Activated T-cell treated with anti-CD3 and anti-CD28 coated beads, Interleukin-2, amount 50 U/mL, for 24 hours (primary cell): ENCODE results near the gene CABP5.
"Not testable (repeated sequence)": the region's sequence is repeated elsewhere in the genome, so short reads cannot be mapped to it uniquely, and the experiment has no call there.

ENCODE experiments used
- DNase-seq: peaks from one replicate; pipeline ENCODE4 v3.0.0-alpha.2; 2020
- H3K27ac Mint-ChIP-seq: 2 replicates; pipeline ENCODE4 v1.8.0; 2020; ENCODE audit warnings: mild to moderate bottlenecking, mixed read lengths
- H3K27me3 Mint-ChIP-seq: 2 replicates; pipeline ENCODE4 v1.8.0; 2020; ENCODE audit warnings: mixed read lengths
- H3K36me3 Mint-ChIP-seq: 2 replicates; pipeline ENCODE4 v1.8.0; 2020; ENCODE audit warnings: low read depth, mixed read lengths
- H3K4me1 Mint-ChIP-seq: 2 replicates; pipeline ENCODE4 v1.8.0; 2020; ENCODE audit warnings: low read depth, mixed read lengths
- H3K4me3 Mint-ChIP-seq: 2 replicates; pipeline ENCODE4 v1.8.0; 2020; ENCODE audit warnings: mild to moderate bottlenecking, moderate library complexity, mixed read lengths
- H3K9me3 Mint-ChIP-seq: 2 replicates; pipeline ENCODE4 v1.8.0; 2020; ENCODE audit warnings: mixed read lengths

CABP5 gene

GRCh38 chr19:48043675-48044258, at the start of gene CABP5:
Gene CABP5 (minus strand): TSS chr19:48044079. CDS start chr19:48043922, 157 bp downstream.
- no peak for DNase-seq
- H3K9me3 Mint-ChIP-seq: peaks cover 3% of the 10 kb centered on the region
- H3K36me3 Mint-ChIP-seq: no peaks in the 10 kb centered on the region
- no peaks in the 10 kb centered on the region for H3K4me1 Mint-ChIP-seq
- peaks cover 56% of the 10 kb centered on the region for H3K27me3 Mint-ChIP-seq
- H3K4me3 Mint-ChIP-seq: no peak within 1 kb of the TSS
- H3K27ac Mint-ChIP-seq: no peak within 1 kb of the TSS

DNA sequence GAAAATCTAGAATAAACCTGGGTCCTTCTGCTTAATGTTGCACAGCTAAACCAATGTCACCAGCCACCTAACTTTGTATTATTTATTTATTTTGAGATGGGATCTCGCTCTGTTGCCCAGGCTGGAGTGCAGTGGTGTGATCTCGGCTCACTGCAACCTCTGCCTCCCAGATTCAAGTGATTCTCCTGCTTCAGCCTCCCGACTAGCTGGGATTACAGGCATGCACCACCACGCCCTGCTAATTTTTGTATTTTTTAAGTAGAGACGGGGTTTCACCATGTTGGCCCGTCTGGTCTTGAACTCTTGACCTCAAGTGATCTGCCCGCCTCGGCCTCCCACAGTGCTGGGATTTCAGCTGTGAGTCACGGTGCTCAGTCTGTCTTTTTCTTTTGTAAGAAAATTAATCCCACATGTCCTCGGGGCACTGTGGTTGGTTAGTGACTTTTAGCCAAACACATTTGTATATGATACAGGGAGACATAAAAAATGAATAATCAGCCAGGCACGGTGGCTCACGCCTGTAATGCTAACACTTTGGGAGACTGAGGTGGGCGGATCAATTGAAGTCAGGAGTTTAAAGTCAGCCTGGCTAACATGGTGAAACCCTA, 47.3 kb upstream of the CABP5 start:
- Mint-ChIP-seq H3K9me3 (peaks cover 12% of the 10 kb centered on the region), H3K4me1 (peaks cover 12% of the 10 kb centered on the region), H3K36me3 (peaks cover 29% of the 10 kb centered on the region)
- H3K4me3 Mint-ChIP-seq, H3K27me3 Mint-ChIP-seq, DNase-seq, H3K27ac Mint-ChIP-seq: not testable (repeated sequence)

DNA sequence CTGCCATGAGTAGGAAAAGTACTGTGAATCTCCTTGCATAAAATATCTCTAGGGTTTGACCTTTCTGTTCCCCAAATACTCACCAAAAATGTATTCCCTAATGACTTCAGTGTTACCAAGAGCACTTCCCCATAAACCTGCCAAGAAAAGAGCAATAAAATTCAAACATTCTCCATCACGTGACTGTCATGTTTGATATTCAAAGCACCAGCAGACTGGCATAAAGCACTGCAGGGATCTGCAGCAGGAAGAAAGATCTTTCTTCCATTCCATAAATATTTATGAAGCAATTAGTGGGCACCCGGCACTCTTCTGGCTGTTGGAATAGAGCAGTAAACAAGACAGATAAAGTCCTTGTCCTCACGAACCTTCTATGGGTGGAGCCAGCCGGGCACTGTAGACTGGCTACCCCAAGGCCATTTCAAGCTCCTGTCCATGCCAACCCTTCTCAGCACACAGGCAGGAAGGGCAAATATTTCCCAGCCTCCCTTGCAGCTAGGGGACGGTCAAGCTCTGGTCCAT, 46.5 kb upstream of the CABP5 start:
- no peak overlapping the region for H3K4me3 Mint-ChIP-seq
- H3K9me3 Mint-ChIP-seq: peaks cover 12% of the 10 kb centered on the region
- no peak for DNase-seq
- no peak overlapping the region for H3K27ac Mint-ChIP-seq
- peaks cover 12% of the 10 kb centered on the region for H3K4me1 Mint-ChIP-seq
- H3K36me3 Mint-ChIP-seq: peaks cover 21% of the 10 kb centered on the region
- H3K27me3 Mint-ChIP-seq: peaks cover 9% of the 10 kb centered on the region

- H3K4me1 Mint-ChIP-seq, H3K36me3 Mint-ChIP-seq, H3K27ac Mint-ChIP-seq, H3K4me3 Mint-ChIP-seq, DNase-seq, H3K27me3 Mint-ChIP-seq, H3K9me3 Mint-ChIP-seq: not testable (repeated sequence)
Observed at GRCh38 chr19:48088991-48089390, 45.1 kb upstream of the CABP5 start.

DNA sequence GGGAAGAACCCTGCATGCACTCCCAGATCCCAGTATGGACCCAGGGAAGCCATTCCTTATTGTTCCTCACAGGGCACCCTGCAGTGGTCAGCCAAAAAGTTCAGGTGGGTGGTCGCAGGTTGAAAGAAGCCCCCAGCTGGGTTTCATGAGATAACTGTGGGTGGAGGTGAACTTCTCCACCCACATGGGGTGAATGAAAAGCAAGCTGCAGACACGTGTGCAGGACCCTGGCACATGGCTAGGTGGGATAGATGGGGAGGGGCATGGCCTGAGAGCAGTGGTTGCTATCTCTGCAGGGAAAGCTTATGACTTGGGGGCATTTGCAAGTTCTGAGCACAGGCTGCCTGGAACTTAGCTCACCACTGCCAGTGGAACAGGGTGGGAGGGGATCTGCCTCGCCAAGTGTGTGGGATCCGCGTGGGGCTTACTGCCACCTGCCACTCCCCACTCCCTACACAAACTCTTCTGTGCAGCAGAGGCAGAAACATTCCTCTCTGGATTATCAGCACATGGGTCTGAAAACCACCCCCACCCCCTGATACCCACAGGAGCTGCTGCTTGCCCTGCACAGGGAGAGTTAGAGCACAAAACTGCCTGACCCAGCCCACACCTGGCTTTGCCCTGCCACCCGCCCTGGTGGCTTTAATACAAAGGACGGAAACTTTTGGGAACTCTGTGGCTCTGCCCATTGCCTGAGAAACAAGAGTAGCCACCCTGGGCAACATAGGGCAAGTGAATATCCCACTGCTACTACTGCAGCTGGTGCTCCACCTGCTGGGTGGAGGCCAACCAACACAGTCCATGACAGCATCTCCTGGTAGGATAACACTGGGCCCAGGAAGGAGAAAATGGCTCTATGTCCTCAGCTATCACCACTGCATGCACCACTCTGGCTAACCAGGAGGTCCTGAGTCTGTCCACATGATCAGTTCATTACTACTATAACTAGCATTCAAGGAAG, 42.3 kb upstream of the CABP5 start:
- Mint-ChIP-seq H3K27me3 (peaks cover 9% of the 10 kb centered on the region), H3K9me3 (no peaks in the 10 kb centered on the region)

GRCh38 chr19:48085076-48085475, 41.2 kb upstream of the CABP5 start:
- Mint-ChIP-seq H3K9me3 (no peaks in the 10 kb centered on the region), H3K27me3 (peaks cover 9% of the 10 kb centered on the region), H3K36me3 (no peaks in the 10 kb centered on the region), H3K4me1 (no peaks in the 10 kb centered on the region), H3K27ac (no peak overlapping the region), H3K4me3 (no peak overlapping the region)
- DNase-seq: no peak

More for the DNA sequence above, 42.3 kb upstream of the CABP5 start:
- H3K4me1 Mint-ChIP-seq: no peaks in the 10 kb centered on the region
- H3K4me3 Mint-ChIP-seq: no peak overlapping the region
- no peaks in the 10 kb centered on the region for H3K36me3 Mint-ChIP-seq
- no peak for DNase-seq
- no peak overlapping the region for H3K27ac Mint-ChIP-seq

- Mint-ChIP-seq H3K36me3 (no peaks in the 10 kb centered on the region), H3K27ac (no peak overlapping the region), H3K4me3 (no peak overlapping the region), H3K4me1 (no peaks in the 10 kb centered on the region), H3K9me3 (no peaks in the 10 kb centered on the region), H3K27me3 (no peaks in the 10 kb centered on the region)
- no peak for DNase-seq
Observed at GRCh38 chr19:48081106-48081505, 37.2 kb upstream of the CABP5 start.

- H3K27me3 Mint-ChIP-seq, H3K4me1 Mint-ChIP-seq, H3K27ac Mint-ChIP-seq, H3K36me3 Mint-ChIP-seq, H3K4me3 Mint-ChIP-seq, H3K9me3 Mint-ChIP-seq, DNase-seq: not testable (repeated sequence)
Observed at GRCh38 chr19:48070177-48070769, 26.4 kb upstream of the CABP5 start.

GRCh38 chr19:48069435-48069834, 25.6 kb upstream of the CABP5 start:
- Mint-ChIP-seq H3K4me1 (no peaks in the 10 kb centered on the region), H3K27ac (no peak overlapping the region), H3K9me3 (no peaks in the 10 kb centered on the region), H3K4me3 (no peak overlapping the region), H3K27me3 (no peaks in the 10 kb centered on the region), H3K36me3 (peaks cover 7% of the 10 kb centered on the region)
- no peak for DNase-seq

GRCh38 chr19:48064509-48064908, 20.6 kb upstream of the CABP5 start:
- H3K4me3 Mint-ChIP-seq: no peak overlapping the region
- no peaks in the 10 kb centered on the region for H3K9me3 Mint-ChIP-seq
- no peaks in the 10 kb centered on the region for H3K36me3 Mint-ChIP-seq
- no peak overlapping the region for H3K27ac Mint-ChIP-seq
- DNase-seq: no peak
- H3K4me1 Mint-ChIP-seq: no peaks in the 10 kb centered on the region
- H3K27me3 Mint-ChIP-seq: peaks cover 8% of the 10 kb centered on the region

DNA sequence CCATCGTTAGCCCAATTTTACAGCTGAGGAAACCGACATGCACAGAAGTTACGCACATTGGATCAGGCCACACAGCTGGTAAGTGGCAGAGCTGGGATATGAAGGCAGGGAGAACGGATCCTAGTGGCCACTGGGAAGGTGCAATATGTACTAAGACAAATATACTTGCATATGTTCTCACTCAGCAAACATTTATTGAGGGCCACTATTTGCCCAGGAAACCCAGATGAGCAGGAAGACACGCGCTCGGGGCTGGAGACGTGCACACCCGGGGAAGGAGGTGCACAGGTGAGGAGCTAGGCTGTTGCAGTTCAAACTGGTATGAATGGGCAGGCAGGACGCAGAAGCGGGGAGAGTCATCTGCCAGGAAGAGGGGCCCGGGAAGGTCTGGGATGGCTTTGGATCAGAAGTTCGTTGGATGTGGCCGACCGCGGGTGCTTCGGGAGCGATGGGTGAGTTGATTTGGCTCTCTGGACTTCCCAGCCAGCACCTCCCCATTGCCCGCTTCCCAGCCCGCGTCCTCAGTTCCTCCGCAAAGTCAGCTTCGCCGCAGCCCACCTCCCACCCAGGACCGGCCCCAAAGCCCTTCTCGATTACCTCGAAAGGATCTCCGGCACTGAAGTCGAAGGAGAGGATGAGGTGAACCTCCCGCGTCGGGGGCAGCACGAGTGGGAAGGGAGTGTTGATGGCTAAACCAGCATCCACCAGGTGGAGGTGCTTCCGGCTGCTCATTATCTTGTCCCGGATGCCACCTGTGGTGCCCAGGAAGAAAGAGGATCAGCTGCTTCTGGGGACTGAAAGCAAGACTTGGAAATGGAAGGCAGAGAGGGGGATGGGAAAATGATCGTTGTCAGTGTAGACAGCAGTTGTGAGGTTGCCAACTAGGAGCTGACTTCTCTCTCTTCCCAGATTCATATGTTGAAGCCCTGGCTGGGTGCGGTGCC, 17.8 kb upstream of the CABP5 start:
- Mint-ChIP-seq H3K9me3 (no peaks in the 10 kb centered on the region), H3K36me3 (no peaks in the 10 kb centered on the region), H3K4me3 (no peak overlapping the region), H3K27me3 (peaks cover 8% of the 10 kb centered on the region), H3K27ac (no peak overlapping the region), H3K4me1 (peaks cover 1% of the 10 kb centered on the region)
- DNase-seq: no peak

DNA sequence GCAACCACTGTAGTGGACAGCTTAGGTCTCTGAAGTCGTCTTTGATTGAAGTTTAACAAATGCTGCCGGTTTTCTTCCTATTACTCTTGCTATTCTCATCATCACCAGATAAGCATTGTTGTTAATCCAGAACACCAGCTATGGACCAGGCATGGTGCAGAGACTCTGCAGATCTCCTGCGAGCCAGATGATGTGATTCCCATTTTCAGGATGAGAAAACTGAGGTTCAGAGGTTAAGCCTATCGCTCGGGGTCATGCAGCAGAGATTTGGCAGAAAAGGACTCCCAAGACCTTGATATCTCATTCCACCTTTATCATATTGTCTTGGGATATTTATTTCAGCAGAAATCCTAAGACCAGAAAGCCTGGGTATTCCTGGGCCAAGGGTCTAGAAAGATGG, 16.5 kb upstream of the CABP5 start:
- DNase-seq: no peak
- H3K27me3 Mint-ChIP-seq: peaks cover 8% of the 10 kb centered on the region
- no peak overlapping the region for H3K4me3 Mint-ChIP-seq
- no peaks in the 10 kb centered on the region for H3K36me3 Mint-ChIP-seq
- H3K9me3 Mint-ChIP-seq: no peaks in the 10 kb centered on the region
- peaks cover 1% of the 10 kb centered on the region for H3K4me1 Mint-ChIP-seq
- H3K27ac Mint-ChIP-seq: no peak overlapping the region

DNA sequence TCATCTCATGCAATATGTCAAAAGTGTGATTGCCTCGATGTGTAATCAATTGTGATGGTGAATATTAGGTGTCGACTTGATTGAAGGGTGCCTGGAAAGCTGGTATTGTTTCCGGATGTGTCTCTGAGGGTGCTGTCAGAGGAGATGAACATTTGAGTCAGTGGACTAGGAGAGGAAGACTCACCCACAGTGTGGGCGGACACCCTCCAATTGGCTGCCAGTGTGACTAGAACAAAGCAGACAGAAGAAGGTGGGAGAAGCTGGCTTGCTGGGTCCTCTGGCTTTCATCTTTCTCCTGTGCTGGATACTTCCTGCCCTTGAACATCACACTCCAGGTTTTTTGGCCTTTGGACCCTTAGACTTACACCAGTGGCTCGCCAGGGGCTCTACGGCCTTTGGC, 15.5 kb upstream of the CABP5 start:
- Mint-ChIP-seq H3K4me3 (no peak overlapping the region), H3K36me3 (peaks cover 2% of the 10 kb centered on the region), H3K4me1 (peaks cover 1% of the 10 kb centered on the region), H3K27ac (no peak overlapping the region), H3K27me3 (peaks cover 8% of the 10 kb centered on the region), H3K9me3 (no peaks in the 10 kb centered on the region)
- no peak for DNase-seq

DNA sequence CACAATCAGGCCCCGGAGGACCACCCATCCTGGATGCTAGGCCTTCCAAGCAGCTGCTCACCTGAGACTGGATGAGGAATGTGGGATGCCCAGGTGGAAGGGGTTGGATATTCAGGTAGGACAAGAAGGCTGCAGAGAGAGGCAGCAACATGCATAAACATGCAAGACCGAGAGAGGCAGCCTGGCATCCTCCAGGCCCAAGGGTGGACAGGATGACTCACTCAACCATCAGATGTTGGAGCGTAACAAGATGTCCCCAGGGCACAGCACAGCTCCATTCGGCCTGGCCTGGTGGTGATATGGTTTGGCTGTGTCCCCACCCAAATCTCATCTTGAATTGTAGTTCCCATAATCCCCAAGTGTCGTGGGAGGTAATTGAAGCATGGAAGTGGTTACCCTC, 10.0 kb upstream of the CABP5 start:
- Mint-ChIP-seq H3K4me3 (no peak overlapping the region), H3K27me3 (no peaks in the 10 kb centered on the region), H3K4me1 (no peaks in the 10 kb centered on the region), H3K27ac (no peak overlapping the region), H3K36me3 (peaks cover 2% of the 10 kb centered on the region), H3K9me3 (no peaks in the 10 kb centered on the region)
- no peak for DNase-seq
